HEK293T (cell line): ENCODE measurements around the gene CCDC40.

ENCODE experiments used
- CTCF ChIA-PET: fragments of 350-600 bp; formaldehyde crosslinking; extraction: SDS; loops from one replicate; lab custom pipeline; 2021; ENCODE audit warnings: antibody characterized with exemption, inconsistent platforms; lab: Yijun Ruan, JAX
- POLR2A ChIA-PET: fragments of 350-600 bp; formaldehyde crosslinking; extraction: SDS; loops from one replicate; lab custom pipeline; 2020; ENCODE audit warnings: antibody characterized with exemption, inconsistent platforms; lab: Yijun Ruan, JAX
- DNase-seq: peaks from one replicate; pipeline ENCODE4 v3.0.0; 2012; ENCODE audit warnings: mixed read lengths; ENCODE audit errors: extremely low spot score
- ARNT ChIP-seq: fragments of 450-650 bp; IDR thresholded peaks from 2 replicates; pipeline ENCODE4 v1.6.1; 2017; ENCODE audit warnings: mild to moderate bottlenecking
- BHLHE40 ChIP-seq: fragments of 450-650 bp; IDR thresholded peaks from 2 replicates; pipeline ENCODE4 v1.6.1; 2016; ENCODE audit warnings: mild to moderate bottlenecking, moderate library complexity, borderline replicate concordance
- CTBP1 ChIP-seq: fragments of 450-650 bp; IDR thresholded peaks from 2 replicates; pipeline ENCODE4 v1.6.1; 2016; ENCODE audit warnings: borderline replicate concordance
- ELF4 ChIP-seq: fragments of 450-650 bp; IDR thresholded peaks from 2 replicates; pipeline ENCODE4 v1.6.1; 2017; ENCODE audit warnings: antibody characterized with exemption
- FOXA1 ChIP-seq: fragments of 450-650 bp; IDR thresholded peaks from 2 replicates; pipeline ENCODE4 v1.6.1; 2016; ENCODE audit warnings: mild to moderate bottlenecking
- FOXK2 ChIP-seq: fragments of 450-650 bp; IDR thresholded peaks from 2 replicates; pipeline ENCODE4 v1.6.1; 2016; ENCODE audit warnings: mild to moderate bottlenecking
- FOXM1 ChIP-seq: fragments of 450-650 bp; IDR thresholded peaks from 2 replicates; pipeline ENCODE4 v1.6.1; 2017; ENCODE audit warnings: mild to moderate bottlenecking, borderline replicate concordance
- HDGF ChIP-seq: fragments of 450-650 bp; IDR thresholded peaks from 2 replicates; pipeline ENCODE4 v1.6.1; 2017; ENCODE audit warnings: antibody characterized with exemption, borderline replicate concordance
- L3MBTL2 ChIP-seq: fragments of 450-650 bp; conservative IDR thresholded peaks from 2 replicates; pipeline ENCODE4 v1.6.1; 2016; ENCODE audit warnings: mild to moderate bottlenecking
- LEF1 ChIP-seq: fragments of 450-650 bp; IDR thresholded peaks from 2 replicates; pipeline ENCODE4 v1.6.1; 2017; ENCODE audit warnings: mild to moderate bottlenecking, borderline replicate concordance
- NFRKB ChIP-seq: fragments of 450-650 bp; IDR thresholded peaks from 2 replicates; pipeline ENCODE4 v1.6.1; 2016; ENCODE audit warnings: mild to moderate bottlenecking, moderate library complexity
- PKNOX1 ChIP-seq: fragments of 450-650 bp; IDR thresholded peaks from 2 replicates; pipeline ENCODE4 v1.6.1; 2016
- SP1 ChIP-seq: fragments of 450-650 bp; IDR thresholded peaks from 2 replicates; pipeline ENCODE4 v1.6.1; 2017
- SUZ12 ChIP-seq: fragments of 450-650 bp; IDR thresholded peaks from 2 replicates; pipeline ENCODE4 v1.6.1; 2016; ENCODE audit warnings: mild to moderate bottlenecking
- TARDBP ChIP-seq: fragments of 450-650 bp; IDR thresholded peaks from 2 replicates; pipeline ENCODE4 v1.6.1; 2016
- ZNF384 ChIP-seq: fragments of 450-650 bp; IDR thresholded peaks from 2 replicates; pipeline ENCODE4 v1.6.1; 2016

The CCDC40 gene

GRCh38 chr17:80129006-80129565 is 92.6 kb downstream of the CCDC40 start:
- CTCF ChIA-PET, result interaction anchor here (1.7 kb wide), 1 partner anchor 27 kb away, joined by 4 read pairs; the partner anchor contains the start of gene GAA
- POLR2A ChIA-PET, result interaction anchor here (0.8 to 1.6 kb wide), 3 partner anchors 17 to 28 kb away, joined by 3 to 7 read pairs (median 4); partner anchors contain the start of gene GAA
- DNase-seq, result no peak
- TF ChIP-seq SP1 (no peak), BHLHE40 (no peak), ZNF384 (no peak)

- TF ChIP-seq SP1 (no peak), ELF4 (no peak), PKNOX1 (no peak), LEF1 (no peak), FOXK2 (no peak), ZNF384 (no peak), FOXA1 (no peak), FOXM1 (no peak), HDGF (no peak), SUZ12 (no peak), CTBP1 (no peak), NFRKB (no peak)
- no peak for DNase-seq
- CTCF ChIA-PET, result no interaction called here
- POLR2A ChIA-PET, result no interaction called here
Observed at GRCh38 chr17:80130992-80131391, 94.5 kb downstream of the CCDC40 start.

- TF ChIP-seq FOXK2 (no peak), CTBP1 (no peak), ELF4 (no peak), HDGF (no peak), L3MBTL2 (no peak), ZNF384 (no peak), NFRKB (no peak), FOXA1 (no peak), SUZ12 (no peak), SP1 (no peak), FOXM1 (no peak), ARNT (no peak), TARDBP (no peak), BHLHE40 (no peak), PKNOX1 (no peak), LEF1 (no peak)
- no peak for DNase-seq
- POLR2A ChIA-PET, result interaction anchor here (1.2 to 1.6 kb wide), 2 partner anchors 12 to 32 kb away, joined by 5 to 7 read pairs; partner anchors contain the start of gene GAA
- CTCF ChIA-PET, result no interaction called here
Observed at GRCh38 chr17:80132906-80133625, 96.6 kb downstream of the CCDC40 start.

- CTCF ChIA-PET, result interaction anchor here (0.7 kb wide), 1 partner anchor 32 kb away, joined by 3 read pairs; the partner anchor contains the start of gene GAA
- no peak for DNase-seq
- no peak for TF ChIP-seq HDGF
- no peak for TF ChIP-seq L3MBTL2
- POLR2A ChIA-PET, result interaction anchor here (1.2 to 1.6 kb wide), 2 partner anchors 12 to 32 kb away, joined by 5 to 7 read pairs; partner anchors contain the start of gene GAA
Observed at GRCh38 chr17:80133626-80133970, 97.2 kb downstream of the CCDC40 start.

GRCh38 chr17:80137131-80137530 is 100.7 kb downstream of the CCDC40 start:
- ChIA-PET POLR2A (no interaction called here), CTCF (no interaction called here)

GRCh38 chr17:80138856-80139426 is 102.5 kb downstream of the CCDC40 start:
- CTCF ChIA-PET, result no interaction called here
- no peak for TF ChIP-seq BHLHE40
- no peak for TF ChIP-seq FOXA1
- no peak for TF ChIP-seq FOXK2
- TF ChIP-seq L3MBTL2, result no peak
- no peak for TF ChIP-seq ELF4
- TF ChIP-seq TARDBP, result no peak
- TF ChIP-seq LEF1, result no peak
- TF ChIP-seq ARNT, result no peak
- no peak for TF ChIP-seq SUZ12
- TF ChIP-seq PKNOX1, result no peak
- POLR2A ChIA-PET, result interaction anchor here (2.3 kb wide), 1 partner anchor 38 kb away, joined by 7 read pairs; the partner anchor contains the start of gene GAA
- no peak for DNase-seq

More at GRCh38 chr17:80137131-80137530, 100.7 kb downstream of the CCDC40 start:
- TF ChIP-seq FOXA1 (no peak), ZNF384 (no peak), FOXM1 (no peak), CTBP1 (no peak)
- no peak for DNase-seq
